Testis (tissue), 5 donors: ENCODE data around the gene MARCHF9. TPM values are rescaled to one million over a fixed set of nuclear protein-coding genes. Genes with fewer than 3 reads are reported as not detected.
"Not testable (repeated sequence)": the region's sequence is repeated elsewhere in the genome, so short reads cannot be mapped to it uniquely, and the experiment has no call there.

Source experiments
- DNase-seq: peaks from one replicate; pipeline ENCODE4 v3.0.0-alpha.2; 2019
- H3K27ac ChIP-seq, 2 donors: fragments of 200-600 bp; sonication (generic); one replicate each; pipeline ENCODE4 v1.5.1; 2019
- H3K27me3 ChIP-seq: fragments of 200-600 bp; sonication (generic); one replicate; pipeline ENCODE4 v1.5.1; 2019
- H3K36me3 ChIP-seq: fragments of 200-600 bp; sonication (generic); one replicate; pipeline ENCODE4 v1.5.1; 2017; ENCODE audit warnings: low read depth; ENCODE audit errors: missing control alignments
- H3K4me1 ChIP-seq: fragments of 200-600 bp; sonication (generic); one replicate; pipeline ENCODE4 v1.5.1; 2019
- H3K4me3 ChIP-seq, 2 donors: fragments of 200-600 bp; sonication (generic); one replicate each; pipeline ENCODE4 v1.5.1; 2017 to 2019
- H3K9me3 ChIP-seq: fragments of 200-600 bp; sonication (generic); one replicate; pipeline ENCODE4 v1.5.1; 2017
- CTCF ChIP-seq, 3 experiments: fragments of 450-650 bp in 2 of 3; fragments of 200-600 bp in 1 of 3; sonication (generic) in 1 of 3; IDR thresholded peaks; one replicate each; pipeline ENCODE4 v1.5.1; 2016 to 2019; ENCODE audit warnings: antibody characterized with exemption in 3 of 3, mild to moderate bottlenecking in 2 of 3, moderate library complexity in 1 of 3
- POLR2A ChIP-seq: fragments of 450-650 bp; IDR thresholded peaks from one replicate; pipeline ENCODE4 v1.6.1; 2017; ENCODE audit warnings: antibody characterized with exemption, mild to moderate bottlenecking, moderate library complexity
- WGBS, 2 donors: methylation state at CpG; one replicate each; pipeline ENCODE4 v1.1.5; 2018; 5-methylcytosine and 5-hydroxymethylcytosine counted together
- intact Hi-C: fragments of 100-400 bp; cut with DNase I; formaldehyde crosslinking; loops from one replicate; pipeline ENCODE4 v1.15.1; 2023; ENCODE audit warnings: low total_unique reads
- long read RNA-seq, 2 donors: transcript quantifications; one replicate each; lab custom pipeline, GENCODE V29; 2026
- polyA plus RNA-seq: library from polyadenylated mRNA; stranded (reverse); fragments of 350-450 nt; fragmentation: Illumina TruSeq; extraction: RNeasy Lipid Tissue Mini Kit (QIAGEN cat#74804); gene quantifications from one replicate; pipeline ENCODE4 v1.2.3, GENCODE V29; 2014; ENCODE audit warnings: low read depth, low replicate concordance; ENCODE audit not compliant: insufficient read depth
- total RNA-seq, 2 donors: library from RNA; depleted of rRNA; stranded (reverse); fragments of >200 nt; gene quantifications; one replicate each; pipeline ENCODE4 v1.2.3, GENCODE V29; 2016

MARCHF9 gene
- 10 to 100 TPM in 1 of 2 donors, 1 to 10 TPM in 1; 9.2 to 15.1 TPM for total RNA-seq
- polyA plus RNA-seq = 8.4 TPM
- long read RNA-seq, donor 1, transcript MARCH9-201 (4 exons, 2,982 nt) = major isoform, 7 of 7 reads
- long read RNA-seq, donor 1, partial matches to known transcripts = 0 of 7 reads
- long read RNA-seq, donor 1, other reads (novel, unspliced or antisense) = 0 of 7 reads
- long read RNA-seq, donor 2, partial matches to known transcripts = 0 of 3 reads
- long read RNA-seq, donor 2, other reads (novel, unspliced or antisense) = 0 of 3 reads

- 2% methylated on average over 14 to 17 of the region's 41 CpGs for WGBS, 2 donors
- no peak within 1 kb of the TSS for H3K27ac ChIP-seq
- TF ChIP-seq POLR2A = no peak
- H3K9me3 ChIP-seq = no peaks in the 10 kb centered on the region
- no peaks in the 10 kb centered on the region for H3K27me3 ChIP-seq
- peak within 1 kb of the TSS; percentile 70 to 71 for H3K4me3 ChIP-seq
- peak; percentile 80 for DNase-seq
- intact Hi-C loops = no loop called here
- peaks cover 27% of the 10 kb centered on the region for H3K4me1 ChIP-seq
- H3K36me3 ChIP-seq = no peaks in the 10 kb centered on the region
Observed at GRCh38 chr12:57754411-57755193, at the start of gene MARCHF9. Gene MARCHF9 (plus strand): TSS chr12:57755103. CDS start chr12:57755529, 426 bp downstream.

GRCh38 chr12:57707250-57707649 is 47.7 kb upstream of the MARCHF9 start:
- Histone ChIP-seq H3K36me3 (no peaks in the 10 kb centered on the region), H3K4me3 (no peak overlapping the region), H3K27ac (no peak overlapping the region), H3K4me1 (no peaks in the 10 kb centered on the region), H3K9me3 (no peaks in the 10 kb centered on the region), H3K27me3 (no peaks in the 10 kb centered on the region)
- intact Hi-C loops = no loop called here
- DNase-seq = no peak
- TF ChIP-seq POLR2A (no peak), CTCF (IDR thresholded peaks at IDR 0.05) (no peak)
- WGBS, 2 donors = 94 to 98% methylated on average over 3 of the region's 3 CpGs

- H3K27me3 ChIP-seq = no peaks in the 10 kb centered on the region
- WGBS, 2 donors = 88 to 94% methylated on average over 2 of the region's 2 CpGs
- no peaks in the 10 kb centered on the region for H3K36me3 ChIP-seq
- intact Hi-C loops = no loop called here
- TF ChIP-seq CTCF (IDR thresholded peaks at IDR 0.05) = no peak
- TF ChIP-seq POLR2A = no peak
- no peak overlapping the region for H3K27ac ChIP-seq
- H3K9me3 ChIP-seq = no peaks in the 10 kb centered on the region
- no peaks in the 10 kb centered on the region for H3K4me1 ChIP-seq
- no peak overlapping the region for H3K4me3 ChIP-seq
- no peak for DNase-seq
Observed at GRCh38 chr12:57708296-57708695, 46.6 kb upstream of the MARCHF9 start.

- 99 to 100% methylated on average over 3 of the region's 3 CpGs for WGBS, 2 donors
- TF ChIP-seq POLR2A = no peak
- no peak for TF ChIP-seq CTCF (IDR thresholded peaks at IDR 0.05)
- DNase-seq = no peak
- H3K4me1 ChIP-seq = no peaks in the 10 kb centered on the region
- H3K4me3 ChIP-seq = no peak overlapping the region
- no peaks in the 10 kb centered on the region for H3K9me3 ChIP-seq
- no peak overlapping the region for H3K27ac ChIP-seq
- intact Hi-C loops = no loop called here
- no peaks in the 10 kb centered on the region for H3K36me3 ChIP-seq
- no peaks in the 10 kb centered on the region for H3K27me3 ChIP-seq
Observed at GRCh38 chr12:57712701-57713100, 42.2 kb upstream of the MARCHF9 start.

- DNase-seq = no peak
- no peak for TF ChIP-seq CTCF (IDR thresholded peaks at IDR 0.05)
- TF ChIP-seq POLR2A = no peak
- Histone ChIP-seq H3K27me3 (no peaks in the 10 kb centered on the region), H3K27ac (no peak overlapping the region), H3K4me3 (no peak overlapping the region), H3K36me3 (no peaks in the 10 kb centered on the region), H3K9me3 (no peaks in the 10 kb centered on the region), H3K4me1 (no peaks in the 10 kb centered on the region)
- 89 to 93% methylated on average over 5 of the region's 5 CpGs for WGBS, 2 donors
- intact Hi-C loops = no loop called here
Observed at GRCh38 chr12:57713209-57713608, 41.7 kb upstream of the MARCHF9 start.

- DNase-seq, H3K36me3 ChIP-seq, H3K27me3 ChIP-seq, H3K4me3 ChIP-seq, H3K27ac ChIP-seq, H3K9me3 ChIP-seq, intact Hi-C loops, H3K4me1 ChIP-seq: not testable (repeated sequence)
- WGBS, 2 donors = 89 to 96% methylated on average over 6 of the region's 6 CpGs
Observed at GRCh38 chr12:57715036-57715748, 39.7 kb upstream of the MARCHF9 start.
